ENCODE data around the gene TSEN2. TPM values are rescaled to one million over a fixed set of nuclear protein-coding genes. Genes with fewer than 3 reads are reported as not detected.
"Not testable (repeated sequence)": the region's sequence is repeated elsewhere in the genome, so short reads cannot be mapped to it uniquely, and the experiment has no call there.

The TSEN2 gene
- total RNA-seq, 3 donors from 2014 or later = 30.6 to 38.8 (median 35.9) TPM

DNA sequence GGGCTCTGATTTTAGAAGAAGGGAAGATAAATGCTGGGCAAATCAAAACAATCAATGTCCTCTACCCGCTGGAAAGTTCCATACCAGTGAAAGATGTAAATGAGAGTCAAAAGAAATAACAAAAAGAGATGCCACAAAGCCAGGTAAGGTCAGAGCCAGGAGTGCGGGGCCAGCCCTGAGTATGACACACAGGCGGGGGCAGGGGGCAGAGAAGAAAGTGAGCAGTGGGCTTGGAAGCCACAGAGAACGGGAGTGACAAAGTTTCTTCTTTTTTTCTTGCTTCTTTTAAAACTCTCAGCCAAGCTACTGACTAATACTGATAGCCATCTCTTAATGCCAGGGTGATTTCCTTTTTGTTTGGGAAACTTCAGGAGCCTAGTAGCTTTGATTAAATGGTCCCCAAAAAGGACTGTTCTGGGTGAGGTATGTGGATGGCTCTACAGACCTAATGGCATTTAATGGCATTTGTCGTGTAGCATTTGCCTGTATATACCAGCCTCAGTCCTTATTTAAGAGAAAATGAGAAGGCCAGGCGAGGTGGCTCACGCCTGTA lies 23.1 kb upstream of the TSEN2 start:
- Mint-ChIP-seq H3K27me3 (ENCODE audit: low read depth) (no peaks in the 10 kb centered on the region), H3K4me3 (no peak overlapping the region), H3K4me1 (ENCODE audit: low read depth) (peaks cover 12% of the 10 kb centered on the region), H3K9me3 (no peaks in the 10 kb centered on the region), H3K36me3 (ENCODE audit: insufficient read depth) (no peaks in the 10 kb centered on the region)
- DNase-seq (no peak), ATAC-seq (no peak)

DNA sequence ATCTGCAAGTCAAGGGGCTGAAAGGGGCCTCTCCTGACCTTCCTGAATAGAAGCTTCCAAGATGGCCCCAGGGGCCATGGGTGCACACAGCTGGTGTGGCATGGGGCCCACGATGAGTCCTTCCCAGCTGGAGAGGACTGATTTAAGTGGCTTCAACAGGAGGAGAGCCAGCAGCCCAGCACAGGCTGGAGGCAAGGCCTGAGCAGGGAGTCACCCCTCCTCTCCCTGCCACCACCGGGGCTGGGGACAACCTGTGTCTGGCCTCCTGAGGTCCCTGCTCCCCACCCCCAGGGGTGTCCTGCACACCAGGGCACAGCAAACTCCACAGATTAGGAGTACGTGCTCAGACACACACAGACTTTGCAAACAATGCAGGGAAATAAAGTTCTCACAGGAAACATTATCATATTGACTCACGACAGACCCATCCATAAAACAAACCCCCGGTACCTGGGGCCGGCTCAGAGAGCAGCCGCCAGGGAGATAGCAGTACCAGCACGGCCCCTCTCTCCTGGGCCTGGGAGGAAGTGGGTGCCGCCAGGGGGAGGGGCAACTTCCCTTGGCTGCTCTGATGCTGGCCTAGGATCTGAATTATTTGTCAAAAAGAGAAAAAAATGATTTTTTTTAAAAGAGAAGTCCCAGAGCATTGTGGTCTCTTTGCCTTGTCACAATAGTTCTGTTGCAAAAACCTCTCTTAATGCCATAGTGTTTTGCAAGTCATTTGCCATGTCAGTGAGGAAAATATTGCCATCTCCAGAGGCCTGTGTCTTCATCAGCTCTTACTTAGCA lies 21.9 kb upstream of the TSEN2 start:
- ATAC-seq = peak in 1 of 2 donors; percentile 67
- Mint-ChIP-seq H3K27me3 (ENCODE audit: low read depth) (no peaks in the 10 kb centered on the region), H3K36me3 (ENCODE audit: insufficient read depth) (no peaks in the 10 kb centered on the region), H3K9me3 (no peaks in the 10 kb centered on the region), H3K4me3 (peak overlapping the region; percentile 14), H3K4me1 (ENCODE audit: low read depth) (peaks cover 12% of the 10 kb centered on the region)
- no peak for DNase-seq

- H3K36me3 Mint-ChIP-seq (ENCODE audit: insufficient read depth) = no peaks in the 10 kb centered on the region
- H3K9me3 Mint-ChIP-seq = no peaks in the 10 kb centered on the region
- peaks cover 12% of the 10 kb centered on the region for H3K4me1 Mint-ChIP-seq (ENCODE audit: low read depth)
- ATAC-seq (no peak), DNase-seq (no peak)
- H3K27me3 Mint-ChIP-seq (ENCODE audit: low read depth) = no peaks in the 10 kb centered on the region
- H3K4me3 Mint-ChIP-seq = no peak overlapping the region
Measured at GRCh38 chr3:12463686-12464085, 20.6 kb upstream of the TSEN2 start.

GRCh38 chr3:12464181-12464580 lies 20.1 kb upstream of the TSEN2 start:
- Mint-ChIP-seq H3K4me1 (ENCODE audit: low read depth) (peaks cover 12% of the 10 kb centered on the region), H3K36me3 (ENCODE audit: insufficient read depth) (no peaks in the 10 kb centered on the region), H3K9me3 (no peaks in the 10 kb centered on the region), H3K4me3 (no peak overlapping the region), H3K27me3 (ENCODE audit: low read depth) (no peaks in the 10 kb centered on the region)
- ATAC-seq = no peak
- DNase-seq = no peak

DNA sequence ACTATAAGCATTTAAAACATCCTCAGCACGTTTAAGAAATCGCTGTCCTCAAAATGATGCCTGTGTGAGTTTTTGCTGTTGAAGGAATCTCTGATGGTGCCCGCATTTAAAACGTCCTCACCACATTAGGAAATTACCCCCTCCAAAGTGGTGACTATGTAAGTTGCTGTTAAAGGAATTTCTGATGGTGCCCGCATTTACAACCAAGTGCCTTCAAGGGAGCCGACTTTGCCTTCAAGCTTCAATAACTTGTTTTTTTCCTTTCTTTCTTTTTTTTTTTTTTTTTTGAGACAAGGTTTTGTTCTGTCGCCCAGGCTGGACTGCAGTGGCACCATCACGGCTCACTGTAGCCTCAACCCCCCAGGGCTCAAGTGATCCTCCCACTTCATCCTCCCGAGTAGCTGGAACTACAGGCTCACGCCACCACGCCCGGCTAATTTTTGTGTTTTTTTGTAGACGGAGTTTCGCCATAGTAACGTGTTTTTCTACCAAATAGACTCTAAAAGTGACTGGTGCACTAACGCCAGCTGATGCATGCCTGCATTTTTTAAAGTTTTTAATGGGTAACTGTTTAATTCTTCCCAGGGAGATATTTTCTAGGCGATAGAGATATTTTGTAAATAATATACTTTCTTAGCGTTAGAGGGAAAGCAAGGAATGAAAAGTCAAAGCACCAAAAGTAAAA lies 19.0 kb upstream of the TSEN2 start:
- no peaks in the 10 kb centered on the region for H3K27me3 Mint-ChIP-seq (ENCODE audit: low read depth)
- no peak for ATAC-seq
- no peak for DNase-seq
- H3K36me3 Mint-ChIP-seq (ENCODE audit: insufficient read depth) = no peaks in the 10 kb centered on the region
- no peak overlapping the region for H3K4me3 Mint-ChIP-seq
- H3K9me3 Mint-ChIP-seq = no peaks in the 10 kb centered on the region
- peaks cover 12% of the 10 kb centered on the region for H3K4me1 Mint-ChIP-seq (ENCODE audit: low read depth)

GRCh38 chr3:12465836-12466225 lies 18.4 kb upstream of the TSEN2 start:
- H3K9me3 Mint-ChIP-seq = no peaks in the 10 kb centered on the region

DNA sequence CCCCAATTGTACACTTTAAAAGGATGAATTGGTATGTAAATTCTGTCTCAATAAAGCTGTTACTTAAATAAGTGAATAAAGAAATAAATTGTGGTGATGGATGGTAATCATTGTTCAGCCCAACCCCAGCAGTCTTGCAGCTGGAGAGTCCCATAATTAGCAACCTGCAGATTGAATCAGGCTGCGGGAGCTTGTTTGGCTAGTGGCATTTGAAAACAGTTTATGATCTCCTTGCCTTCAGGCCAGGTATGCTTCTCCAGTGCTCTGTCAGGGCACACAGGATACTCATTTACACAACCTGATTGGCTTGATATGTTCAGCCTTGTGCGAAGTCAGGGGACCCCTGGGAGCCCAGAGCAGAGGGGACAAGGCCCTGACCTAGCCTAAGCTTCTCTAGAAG lies 16.5 kb upstream of the TSEN2 start:
- ATAC-seq (no peak), DNase-seq (no peak)
- Mint-ChIP-seq H3K4me3 (no peak overlapping the region), H3K4me1 (ENCODE audit: low read depth) (peaks cover 20% of the 10 kb centered on the region), H3K36me3 (ENCODE audit: insufficient read depth) (no peaks in the 10 kb centered on the region), H3K27me3 (ENCODE audit: low read depth) (no peaks in the 10 kb centered on the region), H3K9me3 (no peaks in the 10 kb centered on the region)

More at GRCh38 chr3:12465836-12466225, 18.4 kb upstream of the TSEN2 start:
- no peak for ATAC-seq
- H3K36me3 Mint-ChIP-seq (ENCODE audit: insufficient read depth) = no peaks in the 10 kb centered on the region
- no peak overlapping the region for H3K4me3 Mint-ChIP-seq
- peaks cover 14% of the 10 kb centered on the region for H3K4me1 Mint-ChIP-seq (ENCODE audit: low read depth)
- no peaks in the 10 kb centered on the region for H3K27me3 Mint-ChIP-seq (ENCODE audit: low read depth)
- no peak for DNase-seq

DNA sequence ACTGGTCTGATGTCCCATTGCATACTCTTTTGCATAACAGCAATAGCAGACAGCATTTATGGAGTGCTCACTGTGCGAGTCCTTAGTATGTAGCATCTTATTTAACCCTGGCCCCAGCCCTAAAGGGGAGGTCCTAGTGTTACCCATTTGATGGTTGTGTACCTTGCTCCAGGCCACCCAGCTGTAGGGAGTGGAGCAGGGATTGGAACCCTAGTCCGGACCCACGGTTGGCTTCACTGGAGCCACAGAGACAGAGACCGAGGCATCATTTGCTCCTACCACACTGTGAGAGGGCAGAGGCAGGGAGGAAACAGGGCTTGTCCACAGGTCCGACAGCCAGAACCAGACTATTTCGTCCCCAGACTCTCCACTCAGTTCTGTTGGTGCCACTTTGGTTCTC lies 16.0 kb upstream of the TSEN2 start:
- no peaks in the 10 kb centered on the region for H3K9me3 Mint-ChIP-seq
- peaks cover 21% of the 10 kb centered on the region for H3K4me1 Mint-ChIP-seq (ENCODE audit: low read depth)
- no peak for DNase-seq
- ATAC-seq = no peak
- H3K36me3 Mint-ChIP-seq (ENCODE audit: insufficient read depth) = no peaks in the 10 kb centered on the region
- H3K27me3 Mint-ChIP-seq (ENCODE audit: low read depth) = no peaks in the 10 kb centered on the region
- H3K4me3 Mint-ChIP-seq = no peak overlapping the region

- H3K4me3 Mint-ChIP-seq = no peak overlapping the region
- H3K27me3 Mint-ChIP-seq (ENCODE audit: low read depth) = no peaks in the 10 kb centered on the region
Measured at GRCh38 chr3:12468757-12469156, 15.5 kb upstream of the TSEN2 start.

DNA sequence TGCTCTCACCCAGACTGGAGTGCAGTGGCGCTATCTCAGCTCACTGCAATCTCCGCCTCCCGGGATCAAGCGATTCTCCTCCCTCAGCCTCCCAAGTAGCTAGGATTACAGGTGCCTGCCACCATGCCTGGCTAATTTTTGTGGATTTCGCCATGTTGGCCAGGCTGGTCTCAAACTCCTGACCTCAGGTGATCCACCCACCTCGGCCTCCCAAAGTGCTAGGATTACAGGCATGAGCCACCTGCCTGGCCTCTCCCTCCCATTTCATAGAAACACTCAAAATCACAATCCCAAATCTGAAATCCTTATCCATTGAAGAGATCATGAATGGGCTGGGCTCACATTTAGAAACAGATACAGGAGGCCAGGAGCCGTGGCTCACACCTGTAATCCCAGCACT lies 15.1 kb upstream of the TSEN2 start:
- H3K9me3 Mint-ChIP-seq; H3K27me3 Mint-ChIP-seq (ENCODE audit: low read depth); ATAC-seq; DNase-seq; H3K36me3 Mint-ChIP-seq (ENCODE audit: insufficient read depth); H3K4me3 Mint-ChIP-seq: not testable (repeated sequence)
- peaks cover 24% of the 10 kb centered on the region for H3K4me1 Mint-ChIP-seq (ENCODE audit: low read depth)

More at GRCh38 chr3:12468757-12469156, 15.5 kb upstream of the TSEN2 start:
- H3K9me3 Mint-ChIP-seq = no peaks in the 10 kb centered on the region
- peaks cover 24% of the 10 kb centered on the region for H3K4me1 Mint-ChIP-seq (ENCODE audit: low read depth)
- ATAC-seq (no peak), DNase-seq (no peak)
- no peaks in the 10 kb centered on the region for H3K36me3 Mint-ChIP-seq (ENCODE audit: insufficient read depth)

DNA sequence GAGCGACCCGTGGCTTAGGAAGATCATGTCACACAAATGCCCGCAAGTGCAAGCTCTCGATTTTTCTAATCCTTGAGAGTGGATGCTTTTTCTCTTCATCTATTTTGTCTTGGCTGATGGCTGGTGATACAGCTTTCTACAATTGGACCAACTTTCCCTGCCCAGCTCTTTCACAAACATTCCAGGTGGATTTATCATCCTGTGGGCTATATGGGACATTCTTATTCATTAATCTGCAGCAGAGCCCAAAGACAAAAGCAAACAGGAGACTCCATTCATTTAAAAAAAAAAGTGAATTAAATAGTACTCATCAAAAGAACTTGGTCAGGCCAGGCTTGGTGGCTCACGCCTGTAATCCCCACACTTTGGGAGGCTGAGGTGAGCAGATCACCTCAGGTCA lies 14.2 kb upstream of the TSEN2 start:
- Mint-ChIP-seq H3K9me3 (no peaks in the 10 kb centered on the region), H3K4me1 (ENCODE audit: low read depth) (peaks cover 24% of the 10 kb centered on the region), H3K4me3 (no peak overlapping the region), H3K27me3 (ENCODE audit: low read depth) (no peaks in the 10 kb centered on the region), H3K36me3 (ENCODE audit: insufficient read depth) (no peaks in the 10 kb centered on the region)
- ATAC-seq (no peak), DNase-seq (no peak)

DNA sequence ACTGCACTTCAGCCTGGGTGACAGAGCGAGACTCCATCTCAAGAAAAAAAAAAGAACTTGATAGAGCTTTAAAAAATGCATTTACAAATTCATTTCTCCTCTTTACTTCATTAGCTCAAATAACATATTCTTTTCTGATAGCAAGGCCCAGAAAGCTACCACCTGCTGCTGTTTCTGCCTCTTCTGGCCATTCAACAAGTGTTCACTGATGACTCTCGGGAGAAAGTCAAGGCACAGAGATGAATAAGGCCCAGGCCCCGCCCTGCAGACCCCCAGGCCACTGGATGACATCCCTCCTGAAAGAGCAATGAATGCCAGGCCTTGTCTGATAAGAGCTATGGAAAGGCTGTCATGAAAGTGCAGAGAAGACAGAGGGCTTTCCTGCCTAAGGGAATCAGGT lies 13.6 kb upstream of the TSEN2 start:
- ATAC-seq = no peak
- DNase-seq = no peak
- no peak overlapping the region for H3K4me3 Mint-ChIP-seq
- peaks cover 24% of the 10 kb centered on the region for H3K4me1 Mint-ChIP-seq (ENCODE audit: low read depth)
- H3K27me3 Mint-ChIP-seq (ENCODE audit: low read depth) = no peaks in the 10 kb centered on the region
- no peaks in the 10 kb centered on the region for H3K36me3 Mint-ChIP-seq (ENCODE audit: insufficient read depth)
- H3K9me3 Mint-ChIP-seq = no peaks in the 10 kb centered on the region

- Mint-ChIP-seq H3K4me1 (ENCODE audit: low read depth) (peaks cover 24% of the 10 kb centered on the region), H3K4me3 (no peak overlapping the region), H3K27me3 (ENCODE audit: low read depth) (no peaks in the 10 kb centered on the region), H3K9me3 (no peaks in the 10 kb centered on the region), H3K36me3 (ENCODE audit: insufficient read depth) (no peaks in the 10 kb centered on the region)
- peak; percentile 88 to 93 for ATAC-seq
- DNase-seq = peak; percentile 40
Measured at GRCh38 chr3:12471241-12471640, 13.0 kb upstream of the TSEN2 start.

DNA sequence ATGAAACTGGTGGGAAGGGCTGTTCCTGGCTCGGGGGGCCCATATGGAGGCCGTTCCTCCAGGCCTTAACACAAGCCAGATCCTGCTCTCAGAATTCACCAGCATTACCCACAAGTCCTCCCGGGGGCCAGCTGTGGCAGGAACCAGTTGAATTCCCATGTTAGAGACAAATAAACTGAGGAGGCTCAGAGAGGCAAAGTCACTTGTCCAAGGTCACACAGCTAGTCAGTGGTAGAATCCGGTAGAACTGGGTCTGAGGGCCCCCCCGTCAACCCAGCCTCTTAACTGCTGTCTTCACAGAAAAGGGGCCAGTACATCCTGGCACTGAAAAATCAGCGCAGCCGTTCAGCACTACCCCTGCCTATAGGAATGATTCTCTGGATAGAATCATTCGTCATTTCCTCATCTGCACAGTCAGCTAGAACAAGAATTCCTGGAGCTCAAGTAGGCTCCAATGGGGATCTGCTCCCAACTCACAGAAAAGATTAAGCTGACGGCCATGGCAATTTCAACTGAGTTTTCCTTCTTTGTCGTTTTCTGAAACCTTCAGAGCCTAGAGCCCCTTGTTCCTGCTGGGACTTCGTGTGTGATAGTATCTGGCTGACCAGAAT lies 12.2 kb upstream of the TSEN2 start:
- no peak overlapping the region for H3K4me3 Mint-ChIP-seq

More for the DNA sequence above, 12.2 kb upstream of the TSEN2 start:
- H3K9me3 Mint-ChIP-seq = no peaks in the 10 kb centered on the region
- no peaks in the 10 kb centered on the region for H3K27me3 Mint-ChIP-seq (ENCODE audit: low read depth)
- ATAC-seq (no peak), DNase-seq (no peak)
- H3K36me3 Mint-ChIP-seq (ENCODE audit: insufficient read depth) = no peaks in the 10 kb centered on the region
- H3K4me1 Mint-ChIP-seq (ENCODE audit: low read depth) = peaks cover 24% of the 10 kb centered on the region
